T-helper 1 cell (primary cell): ENCODE results near the gene KIAA0319L.

Experiments used
- DNase-seq, 5 donors: peaks; one replicate each; pipeline ENCODE4 v3.0.0-alpha.2; 2012 to 2020

KIAA0319L gene

GRCh38 chr1:35442734-35443133, 114.5 kb downstream of the KIAA0319L start:
- DNase-seq = no peak

DNA sequence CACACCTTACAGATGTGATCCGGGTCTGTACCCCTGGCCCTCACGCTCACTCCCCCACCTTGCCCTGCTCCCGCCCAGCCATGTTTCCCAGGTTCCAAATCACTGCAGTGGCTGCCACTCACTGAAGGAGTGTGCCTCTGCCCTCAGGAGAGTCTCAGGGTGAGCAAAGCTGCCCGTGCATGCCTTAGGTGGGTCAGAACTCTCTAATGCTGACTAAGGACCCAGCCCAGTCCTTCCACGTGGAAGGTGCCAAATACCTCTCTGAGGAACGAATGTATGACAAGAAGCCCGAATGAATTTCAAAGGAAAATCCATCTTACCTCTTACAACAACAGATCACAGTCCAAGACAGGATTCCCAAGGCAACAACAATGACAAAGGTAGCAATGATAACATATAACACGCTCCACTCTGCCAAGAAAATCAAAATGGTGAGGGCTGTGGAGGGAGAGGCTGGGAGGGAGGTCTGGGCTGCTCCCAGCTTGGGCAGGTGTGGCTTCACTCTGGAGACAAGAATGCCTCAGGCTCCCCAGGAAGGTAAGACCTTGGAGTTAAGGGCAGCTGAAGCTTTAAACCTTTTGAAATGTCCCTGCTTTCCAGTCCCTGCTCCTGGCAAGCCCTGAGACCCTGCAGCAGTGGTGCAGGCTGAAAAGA, 115.2 kb downstream of the KIAA0319L start:
- no peak for DNase-seq

DNA sequence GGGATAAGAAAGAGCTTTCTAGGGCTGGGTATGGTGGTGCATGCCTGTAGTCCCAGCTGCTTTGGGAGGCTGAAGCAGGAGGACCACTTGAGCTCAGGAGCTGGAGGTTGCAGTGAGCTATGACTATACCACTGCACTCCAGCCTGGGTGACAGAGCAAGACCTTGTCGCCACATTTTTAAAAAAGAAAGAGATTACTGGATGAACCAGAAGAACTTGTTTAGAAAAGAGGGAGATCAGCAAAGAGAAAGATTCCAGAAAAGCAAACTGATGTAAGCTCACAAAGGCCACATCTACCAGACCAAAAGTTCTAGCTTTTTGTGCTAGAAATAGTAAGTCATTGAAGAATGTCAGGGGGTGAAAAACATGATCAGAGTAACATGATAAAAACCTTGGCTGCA, 117.6 kb downstream of the KIAA0319L start:
- DNase-seq = no peak

DNA sequence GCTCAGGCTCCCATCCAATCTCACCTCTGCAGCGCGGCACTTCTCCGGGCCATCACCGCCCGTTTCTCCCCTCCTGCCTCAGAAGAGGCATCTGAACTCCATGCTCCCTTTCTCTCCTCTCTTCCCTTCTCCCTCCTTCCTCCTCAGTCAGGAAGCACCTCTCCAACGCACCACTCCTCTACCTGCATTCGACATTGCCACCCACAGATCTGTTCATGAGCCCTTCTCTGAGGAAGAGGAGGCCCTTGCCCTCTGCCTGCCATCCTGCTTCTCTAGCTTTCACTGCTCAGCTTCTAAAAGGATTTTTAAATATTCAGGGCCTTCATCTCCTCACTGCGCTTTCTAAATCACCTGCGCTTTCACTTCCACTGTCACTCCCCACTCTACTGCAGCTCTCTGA, 120.0 kb downstream of the KIAA0319L start:
- no peak for DNase-seq

- no peak for DNase-seq
Observed at GRCh38 chr1:35436078-35436477, 121.1 kb downstream of the KIAA0319L start.

GRCh38 chr1:35434703-35435102, 122.5 kb downstream of the KIAA0319L start:
- no peak for DNase-seq

- DNase-seq = no peak
Observed at GRCh38 chr1:35433714-35434113, 123.5 kb downstream of the KIAA0319L start.

GRCh38 chr1:35432231-35432630, 125.0 kb downstream of the KIAA0319L start:
- DNase-seq = no peak

DNA sequence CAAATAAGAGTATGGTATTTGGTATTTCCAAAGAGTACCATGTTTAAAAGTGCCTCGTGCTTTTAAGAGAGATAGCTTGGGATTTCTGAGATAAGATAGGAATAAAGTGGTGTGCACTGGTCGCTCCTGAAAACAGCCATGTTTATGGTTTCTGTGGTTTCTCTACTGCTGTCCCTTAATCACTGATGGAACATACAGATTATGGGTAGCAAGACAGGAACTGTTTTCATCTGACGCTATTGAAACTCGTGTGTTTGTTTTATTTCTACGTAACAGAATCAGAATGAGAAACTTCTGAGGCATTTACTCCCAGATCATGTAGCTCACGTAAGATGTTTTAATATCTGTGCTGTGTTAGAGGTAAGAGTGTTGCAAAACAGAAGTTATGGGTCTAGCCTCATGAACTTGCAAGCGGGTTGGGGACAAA, 126.0 kb downstream of the KIAA0319L start:
- DNase-seq = peak in 1 of 5 donors; percentile 63

- no peak for DNase-seq
Observed at GRCh38 chr1:35430762-35431161, 126.4 kb downstream of the KIAA0319L start.

DNA sequence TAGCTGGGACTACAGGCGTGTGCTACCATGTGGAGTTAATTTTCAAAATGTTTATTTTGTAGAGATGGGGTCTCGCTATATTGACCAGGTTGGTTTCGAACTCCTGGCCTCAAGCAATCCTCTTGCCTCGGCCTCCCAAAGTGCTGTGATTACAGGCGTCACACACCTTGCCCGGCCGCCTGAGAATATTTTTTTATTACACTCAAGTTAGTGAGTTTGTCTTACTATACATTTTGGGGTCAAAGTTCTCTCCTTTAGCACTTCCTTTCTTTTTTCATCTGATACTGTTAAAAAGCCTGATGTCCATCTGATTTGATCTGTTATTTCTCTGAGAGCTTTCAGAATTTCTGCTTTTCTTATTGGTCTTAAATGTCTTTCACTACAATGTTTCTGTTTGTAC, 128.8 kb downstream of the KIAA0319L start:
- no peak for DNase-seq

DNA sequence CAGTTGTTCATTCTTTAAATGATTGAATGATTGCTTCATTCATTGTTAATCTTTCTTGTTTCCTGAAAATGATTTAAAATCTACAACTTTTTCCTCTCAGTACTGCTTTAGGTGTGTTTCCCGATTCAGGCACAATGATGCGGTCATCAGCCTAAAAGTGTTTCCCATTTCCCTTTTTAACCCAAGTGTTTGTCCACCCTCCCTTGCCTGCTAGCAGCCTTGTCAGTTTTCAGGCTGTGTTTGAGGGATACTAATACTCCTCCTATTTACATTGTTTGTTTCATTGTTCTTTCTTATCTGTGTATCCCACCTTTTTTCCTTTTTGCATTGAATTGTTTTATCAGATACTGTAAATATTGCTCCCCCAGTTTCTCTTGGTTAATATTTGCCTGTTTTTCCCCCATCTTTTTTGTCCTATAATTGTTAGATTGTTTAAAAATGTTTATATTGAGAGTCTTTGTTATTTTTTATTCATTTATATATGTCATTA, 131.1 kb downstream of the KIAA0319L start:
- no peak for DNase-seq

DNA sequence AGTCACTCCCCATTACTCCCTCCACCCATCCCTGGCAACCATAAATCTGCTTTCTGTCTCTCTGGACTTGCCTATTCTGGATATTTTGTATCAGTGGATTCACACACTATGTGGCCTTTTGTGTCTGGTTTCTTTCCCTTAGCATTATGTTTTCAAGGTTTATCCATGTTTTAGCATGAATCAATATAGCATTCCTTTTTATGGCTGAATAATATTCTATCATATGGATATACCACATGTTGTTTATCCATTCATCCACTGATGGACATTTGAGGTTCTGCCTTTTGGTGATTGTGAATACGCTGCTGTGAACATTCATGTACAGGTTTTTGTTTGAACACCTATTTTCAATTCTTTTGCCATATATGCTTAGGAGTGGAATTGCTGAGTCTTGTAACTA, 148.3 kb downstream of the KIAA0319L start:
- DNase-seq = no peak

- DNase-seq = no peak
Observed at GRCh38 chr1:35407743-35408142, 149.5 kb downstream of the KIAA0319L start.

GRCh38 chr1:35406103-35406502, 151.1 kb downstream of the KIAA0319L start:
- DNase-seq = no peak

DNA sequence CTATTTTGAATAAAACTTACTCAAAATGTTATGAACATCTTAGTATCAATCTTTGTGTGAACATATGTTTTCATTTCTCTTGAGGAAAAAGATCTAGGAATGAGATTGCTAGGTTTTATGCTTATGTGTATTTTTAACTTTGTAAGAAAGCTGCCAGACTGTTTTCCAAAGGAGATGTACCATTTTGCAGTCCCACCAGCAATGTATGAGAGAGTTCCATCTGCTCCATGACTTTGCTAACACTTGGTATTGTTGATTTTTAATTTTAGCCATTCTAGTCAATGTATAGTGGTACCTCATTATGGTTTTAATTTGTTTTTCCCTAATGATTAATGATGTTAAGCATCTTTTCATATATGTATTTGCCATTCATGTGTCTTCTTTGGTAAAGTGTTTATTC, 156.2 kb downstream of the KIAA0319L start:
- DNase-seq = no peak

DNA sequence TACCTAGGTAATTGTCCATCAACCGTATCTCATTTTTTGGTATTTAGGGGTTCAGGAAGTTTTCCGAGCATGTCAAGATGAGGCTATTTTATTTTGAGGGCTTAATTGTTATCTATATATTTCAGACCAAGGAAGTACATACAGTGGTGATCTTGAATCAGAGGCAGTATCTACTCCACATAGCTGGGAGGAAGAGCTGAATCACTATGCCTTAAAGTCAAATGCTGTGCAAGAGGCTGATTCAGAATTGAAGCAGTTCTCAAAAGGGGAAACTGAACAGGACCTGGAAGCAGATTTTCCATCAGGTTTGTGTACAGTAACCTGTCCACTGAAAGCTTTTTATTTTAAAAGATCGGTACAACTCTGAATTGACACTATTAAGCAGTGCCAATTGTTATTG, 158.5 kb downstream of the KIAA0319L start:
- no peak for DNase-seq

DNA sequence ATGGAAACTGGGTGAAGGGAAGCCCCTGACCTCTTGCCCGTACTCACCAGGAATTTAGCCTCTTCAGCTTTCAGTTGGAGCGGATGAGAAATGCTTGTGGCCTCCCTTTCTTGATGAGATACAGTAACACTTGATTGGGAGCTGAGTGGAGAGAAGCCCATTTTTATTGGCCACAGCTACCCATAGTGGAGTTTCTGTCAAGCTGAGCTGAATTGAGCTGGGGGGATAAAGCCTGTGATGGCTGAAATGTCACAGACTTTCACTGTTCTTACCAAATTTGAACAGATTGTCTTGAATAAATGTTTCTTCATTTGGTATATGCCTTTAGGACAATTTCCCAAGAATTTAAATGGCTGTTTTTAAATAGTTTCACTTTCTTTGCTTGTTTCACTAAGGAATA, 162.8 kb downstream of the KIAA0319L start:
- DNase-seq = no peak

DNA sequence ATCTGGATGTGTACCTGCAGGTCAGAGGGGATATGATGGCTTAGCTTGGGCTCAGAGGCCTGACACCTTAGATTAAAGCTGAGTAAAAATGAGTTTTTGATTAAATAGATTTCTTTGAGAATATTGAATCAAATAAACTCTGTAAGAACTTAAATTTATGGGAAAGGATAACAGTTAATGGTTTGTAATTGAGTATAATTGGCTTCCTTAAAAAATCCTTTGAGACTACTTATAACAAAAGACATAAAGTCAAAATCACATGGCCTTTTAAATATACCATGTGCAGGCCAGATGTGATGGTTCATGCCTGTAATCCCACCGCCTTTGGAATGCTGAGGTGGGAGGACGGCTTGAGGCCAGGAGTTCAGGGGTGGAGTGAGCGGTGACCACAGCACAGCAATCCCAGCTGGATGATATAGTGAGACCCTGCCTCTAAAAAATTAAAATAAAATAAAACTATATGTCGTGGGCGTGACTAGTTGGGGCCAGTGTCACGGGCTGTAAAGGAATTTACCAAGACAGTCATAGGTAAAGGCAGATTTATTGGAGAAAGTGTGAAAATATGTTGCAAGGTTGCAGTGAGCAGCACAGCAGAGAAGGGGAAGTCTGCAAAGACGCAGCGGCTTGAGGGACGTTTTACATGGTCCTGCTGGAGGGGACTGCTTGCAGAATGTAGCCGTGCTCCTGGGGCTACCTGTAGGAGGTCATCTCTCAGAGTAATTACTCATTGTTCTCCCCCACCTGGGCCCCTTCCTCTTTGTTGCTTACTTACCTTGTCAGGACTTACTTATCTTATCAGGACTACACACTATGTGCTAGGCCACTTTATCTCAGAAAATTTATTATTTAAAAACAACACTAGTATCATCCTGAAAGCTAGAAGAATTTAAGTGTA, 166.4 kb downstream of the KIAA0319L start:
- DNase-seq = no peak

- no peak for DNase-seq
Observed at GRCh38 chr1:35386959-35387358, 170.2 kb downstream of the KIAA0319L start.

DNA sequence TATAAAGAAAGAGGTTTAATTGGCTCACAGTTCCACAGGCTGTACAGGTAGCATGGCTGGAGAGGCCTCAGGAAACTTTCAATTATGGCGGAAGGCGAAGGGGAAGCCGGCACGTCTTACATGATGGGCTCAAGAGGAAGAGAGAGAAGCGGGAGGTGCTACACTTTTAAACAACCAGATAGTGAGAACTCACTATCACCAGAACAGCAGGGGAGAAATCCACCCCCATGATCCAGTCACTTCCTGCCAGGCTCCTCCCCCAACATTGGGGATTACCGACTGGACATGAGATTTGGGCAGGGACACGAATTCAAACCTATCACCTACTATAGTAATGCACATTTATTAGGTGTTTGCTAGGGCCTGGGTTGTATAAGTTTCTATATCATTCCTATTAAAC, 170.9 kb downstream of the KIAA0319L start:
- DNase-seq = no peak
